ENCODE measurements around the gene RBM38.

- TF ChIP-seq CTCF (conservative IDR thresholded peaks at IDR 0.05; ENCODE audit: low read length) (no peak), EZH2phosphoT487 (IDR thresholded peaks at IDR 0.05; ENCODE audit: borderline replicate concordance) (no peak)
These were observed 19.3 kb downstream of the RBM38 start for GRCh38 chr20:57410398-57410920.
